ENCODE measurements around the gene YBEY.

The YBEY gene

DNA sequence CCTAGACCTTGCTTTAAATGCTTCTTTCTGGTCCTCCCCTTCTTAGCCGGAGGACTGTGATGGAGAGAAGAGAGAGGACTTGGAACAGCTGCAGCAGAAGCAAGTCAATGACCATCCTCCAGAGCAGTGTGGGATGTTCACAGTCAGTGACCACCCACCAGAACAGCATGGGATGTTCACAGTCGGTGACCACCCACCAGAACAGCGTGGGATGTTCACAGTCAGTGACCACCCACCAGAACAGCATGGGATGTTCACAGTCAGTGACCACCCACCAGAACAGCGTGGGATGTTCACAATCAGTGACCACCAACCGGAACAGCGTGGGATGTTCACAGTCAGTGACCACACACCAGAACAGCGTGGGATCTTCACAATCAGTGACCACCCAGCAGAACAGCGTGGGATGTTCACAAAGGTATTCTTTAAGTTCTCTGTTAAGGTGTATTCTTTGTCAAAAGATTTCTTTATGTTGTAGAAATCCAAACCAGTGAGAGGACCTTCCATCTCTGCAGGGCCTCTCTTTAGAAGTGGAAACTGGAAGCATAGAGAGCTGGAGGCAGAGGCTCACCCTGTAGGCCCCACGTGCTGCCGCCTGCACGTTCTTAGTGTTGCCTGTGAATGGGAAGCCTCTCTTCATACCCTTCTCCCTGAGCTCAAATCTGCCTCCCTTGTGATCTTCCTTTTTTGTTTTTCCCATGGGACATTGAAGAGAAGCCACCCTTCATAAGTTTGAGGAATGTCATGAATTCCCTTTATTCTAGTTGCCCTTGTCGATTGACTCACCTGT is 48.4 kb downstream of the YBEY start:
- no peak for DNase-seq

GRCh38 chr21:46336603-46337002 is 50.5 kb downstream of the YBEY start:
- no peak for DNase-seq

DNA sequence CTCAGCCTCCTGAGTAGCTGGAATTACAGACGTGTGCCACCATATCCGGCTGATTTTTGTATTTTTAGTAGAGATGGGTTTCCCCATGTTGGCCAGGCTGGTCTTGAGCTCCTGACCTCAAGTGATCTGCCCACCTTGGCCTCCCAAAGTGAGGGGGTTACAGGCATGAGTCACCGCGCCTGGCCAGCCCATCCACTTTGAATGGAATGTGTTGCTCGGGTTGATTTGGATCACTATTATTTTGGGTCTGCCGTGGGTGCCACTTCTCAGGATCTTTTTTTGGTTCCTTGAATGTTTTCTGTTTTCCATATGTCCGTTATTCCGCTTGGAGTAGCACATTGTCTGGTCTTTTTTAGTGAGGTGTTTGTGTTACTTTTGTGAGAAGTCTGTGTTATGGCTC is 54.9 kb downstream of the YBEY start:
- no peak for DNase-seq

DNA sequence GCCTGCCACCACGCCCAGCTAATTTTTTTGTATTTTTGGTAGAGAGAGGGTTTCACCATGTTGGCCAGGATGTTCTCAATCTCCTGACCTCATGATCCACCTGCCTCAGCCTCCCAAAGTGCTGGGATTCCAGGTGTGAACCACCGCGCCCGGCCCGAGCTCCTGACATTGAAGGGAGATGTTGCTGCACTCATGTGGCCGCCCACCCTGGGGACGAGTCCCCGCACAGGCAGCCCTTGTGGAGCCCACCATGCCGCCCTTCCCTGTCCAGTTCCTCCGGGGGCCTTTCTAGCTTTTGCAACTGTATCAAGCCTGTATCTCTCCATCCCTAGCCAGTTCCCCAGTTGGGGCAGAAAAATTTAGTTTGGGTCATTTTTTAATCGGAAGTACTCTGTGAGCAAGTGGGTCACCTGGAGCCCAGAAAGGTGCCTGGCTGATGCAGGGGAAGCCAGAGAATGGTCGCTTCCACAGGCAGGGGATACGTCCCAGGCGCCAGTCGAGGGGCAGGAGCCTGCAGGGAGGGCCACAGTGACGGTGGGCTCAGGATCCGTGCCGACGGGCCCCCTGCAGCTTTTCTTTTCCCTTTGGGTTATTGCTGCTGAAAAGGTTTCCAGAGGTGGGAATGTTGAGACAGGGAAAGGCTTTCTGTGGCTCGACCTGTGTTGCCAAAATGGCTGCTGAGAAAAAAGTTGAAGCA is 58.2 kb downstream of the YBEY start:
- DNase-seq = no peak

DNA sequence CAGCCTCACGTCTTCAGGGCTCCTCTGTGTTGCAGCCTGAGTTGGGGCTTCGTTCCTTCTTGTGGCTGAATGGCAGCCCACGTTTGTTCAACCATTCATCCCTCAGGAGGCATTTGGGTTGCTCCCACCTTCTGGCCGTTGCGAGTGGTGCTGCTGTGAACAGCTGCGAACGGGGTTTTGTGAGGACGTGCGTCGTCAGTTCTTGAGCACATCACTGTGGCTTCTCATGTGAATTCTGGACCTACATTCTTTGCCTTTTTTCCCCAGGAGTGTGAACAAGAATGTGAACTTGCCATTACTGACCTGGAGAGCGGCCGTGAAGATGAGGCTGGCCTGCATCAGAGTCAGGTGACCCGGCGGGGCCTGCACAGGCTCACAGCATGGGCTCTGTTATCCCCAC is 59.7 kb downstream of the YBEY start:
- no peak for DNase-seq

- no peak for DNase-seq
Observed at GRCh38 chr21:46346296-46347202, 60.4 kb downstream of the YBEY start.

DNA sequence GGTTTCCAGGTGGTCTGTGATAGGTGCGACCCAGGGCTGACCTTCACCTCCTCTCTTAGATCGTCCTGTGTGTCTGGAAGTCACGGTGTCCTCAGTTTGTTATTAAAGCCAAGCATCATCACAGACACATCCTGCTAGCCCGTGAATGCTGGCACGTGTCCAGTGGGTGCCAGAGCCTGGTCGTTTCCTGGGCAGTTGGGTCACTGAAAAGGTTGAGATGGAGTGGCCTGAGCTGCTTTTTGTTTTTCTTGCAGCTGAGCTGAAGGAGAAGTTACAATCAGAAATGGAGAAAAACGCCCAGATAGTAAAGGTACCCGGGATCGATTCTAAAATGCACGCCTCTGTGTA is 61.0 kb downstream of the YBEY start:
- no peak for DNase-seq

All from HCEC 1CT (cell line).